H1 (cell line): Measurements from ENCODE around the gene ARHGEF3. TPM values are rescaled to one million over a fixed set of nuclear protein-coding genes. Genes with fewer than 3 reads are reported as not detected.

ENCODE experiments used
- HDAC2 ChIP-seq, 2 experiments: fragments of 300-600 bp in 1 of 2; sonication (generic) in 1 of 2; IDR thresholded peaks; 2 replicates each; pipeline ENCODE4 v1.6.1; 2011 to 2012; ENCODE audit warnings: low read depth in 2 of 2, low read length in 2 of 2, mild to moderate bottlenecking in 2 of 2, moderate library complexity in 2 of 2, borderline replicate concordance in 1 of 2, inconsistent platforms in 1 of 2
- polyA plus RNA-seq, 7 experiments: library from polyadenylated mRNA; depleted of rRNA in 3 of 7; stranded (reverse) in 5 of 7; unstranded in 2 of 7; fragments of >200 nt in 5 of 7; fragments of 200-250 nt in 2 of 7; gene quantifications; 1 replicate in 5 of 7; 2 replicates in 1 of 7; 4 replicates in 1 of 7; pipeline versions ENCODE4 v1.2.1 to v1.2.3, GENCODE V29; 2011 to 2013; ENCODE audit warnings: missing spikeins in 2 of 7, mixed read lengths in 2 of 7
- total RNA-seq: library from RNA; stranded (reverse); fragmentation: NEBNext Ultra II Directional; extraction: Animal tissue kit (Norgen Biotek cat#: 25700); gene quantifications from 2 replicates; pipeline ENCODE4 v1.2.1, GENCODE V29; 2021

The ARHGEF3 gene
- total and polyA plus RNA-seq, 2 of the 8 experiments (the other 6 are each of a cell fraction or from before 2014, with no cell fraction given), result 2.8 to 6.0 TPM

- no peak for TF ChIP-seq HDAC2 (IDR thresholded peaks at IDR 0.05; ENCODE audit: borderline replicate concordance in 1 of 2, low read depth in 2 of 2, low read length in 2 of 2)
- TF ChIP-seq, all 59 proteins: peak for 0
Measured at GRCh38 chr3:56790016-56790821, 11.5 kb downstream of the ARHGEF3 start (continued).
